ENCODE measurements around the gene SPOCK1.

The SPOCK1 gene

GRCh38 chr5:137035480-137035878 is 463.6 kb downstream of the SPOCK1 start:
- in situ Hi-C loops (cut with MboI; ENCODE audit: low pct_unique_long_range_greater_than_20kb, low sequenced_read_pairs, unreplicated experiment) = no loop called here
- DNase-seq (ENCODE audit: low spot score) = no peak
- TF ChIP-seq, protein P1, sequence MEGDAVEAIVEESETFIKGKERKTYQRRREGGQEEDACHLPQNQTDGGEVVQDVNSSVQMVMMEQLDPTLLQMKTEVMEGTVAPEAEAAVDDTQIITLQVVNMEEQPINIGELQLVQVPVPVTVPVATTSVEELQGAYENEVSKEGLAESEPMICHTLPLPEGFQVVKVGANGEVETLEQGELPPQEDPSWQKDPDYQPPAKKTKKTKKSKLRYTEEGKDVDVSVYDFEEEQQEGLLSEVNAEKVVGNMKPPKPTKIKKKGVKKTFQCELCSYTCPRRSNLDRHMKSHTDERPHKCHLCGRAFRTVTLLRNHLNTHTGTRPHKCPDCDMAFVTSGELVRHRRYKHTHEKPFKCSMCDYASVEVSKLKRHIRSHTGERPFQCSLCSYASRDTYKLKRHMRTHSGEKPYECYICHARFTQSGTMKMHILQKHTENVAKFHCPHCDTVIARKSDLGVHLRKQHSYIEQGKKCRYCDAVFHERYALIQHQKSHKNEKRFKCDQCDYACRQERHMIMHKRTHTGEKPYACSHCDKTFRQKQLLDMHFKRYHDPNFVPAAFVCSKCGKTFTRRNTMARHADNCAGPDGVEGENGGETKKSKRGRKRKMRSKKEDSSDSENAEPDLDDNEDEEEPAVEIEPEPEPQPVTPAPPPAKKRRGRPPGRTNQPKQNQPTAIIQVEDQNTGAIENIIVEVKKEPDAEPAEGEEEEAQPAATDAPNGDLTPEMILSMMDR (IDR thresholded peaks at IDR 0.05; ENCODE audit: extremely low read depth, insufficient read depth, missing control alignments) = no peak

DNA sequence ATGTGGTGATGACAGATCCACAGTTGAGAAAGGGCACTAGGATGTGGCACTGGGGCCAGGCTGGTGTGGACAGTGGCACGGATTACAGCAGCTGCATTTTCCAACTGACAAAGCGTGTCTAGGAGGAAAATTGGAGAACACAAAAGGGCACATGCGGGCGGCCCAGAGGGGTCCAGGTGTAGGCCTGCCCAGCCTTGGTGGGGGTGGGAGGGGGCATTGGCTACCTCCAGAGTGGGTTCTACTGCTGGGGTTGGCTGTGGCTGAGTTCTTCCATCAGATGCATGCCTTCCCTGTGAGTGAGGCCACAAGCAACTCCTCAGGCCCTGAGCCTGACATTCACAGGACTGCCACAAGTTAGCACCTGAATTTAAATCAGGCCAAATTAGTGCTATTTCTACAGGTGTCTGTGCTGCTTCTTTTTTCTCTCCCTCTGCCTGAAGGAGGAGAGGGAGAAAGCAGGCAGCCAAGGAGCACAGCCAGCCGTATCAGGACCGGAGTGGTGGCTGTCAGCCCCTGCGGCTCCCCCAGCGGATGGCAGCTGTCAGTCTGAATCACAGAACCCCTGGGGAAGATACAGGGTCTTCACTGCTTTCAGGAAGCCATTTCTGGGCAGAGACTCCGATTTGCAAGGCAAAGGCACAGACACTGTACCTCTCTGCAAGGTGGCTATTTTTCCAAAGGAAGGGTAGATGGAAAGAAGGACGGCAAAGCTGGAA is 464.2 kb downstream of the SPOCK1 start:
- TF ChIP-seq, protein P1 (IDR thresholded peaks at IDR 0.05; ENCODE audit: extremely low read depth, insufficient read depth, missing control alignments) = no peak
- in situ Hi-C loops (cut with MboI; ENCODE audit: low pct_unique_long_range_greater_than_20kb, low sequenced_read_pairs, unreplicated experiment) = no loop called here
- DNase-seq (ENCODE audit: low spot score) = no peak

GRCh38 chr5:137034213-137034612 is 464.9 kb downstream of the SPOCK1 start:
- in situ Hi-C loops (cut with MboI; ENCODE audit: low pct_unique_long_range_greater_than_20kb, low sequenced_read_pairs, unreplicated experiment) = no loop called here
- DNase-seq (ENCODE audit: low spot score) = no peak
- TF ChIP-seq, protein P1 (IDR thresholded peaks at IDR 0.05; ENCODE audit: extremely low read depth, insufficient read depth, missing control alignments) = no peak

DNA sequence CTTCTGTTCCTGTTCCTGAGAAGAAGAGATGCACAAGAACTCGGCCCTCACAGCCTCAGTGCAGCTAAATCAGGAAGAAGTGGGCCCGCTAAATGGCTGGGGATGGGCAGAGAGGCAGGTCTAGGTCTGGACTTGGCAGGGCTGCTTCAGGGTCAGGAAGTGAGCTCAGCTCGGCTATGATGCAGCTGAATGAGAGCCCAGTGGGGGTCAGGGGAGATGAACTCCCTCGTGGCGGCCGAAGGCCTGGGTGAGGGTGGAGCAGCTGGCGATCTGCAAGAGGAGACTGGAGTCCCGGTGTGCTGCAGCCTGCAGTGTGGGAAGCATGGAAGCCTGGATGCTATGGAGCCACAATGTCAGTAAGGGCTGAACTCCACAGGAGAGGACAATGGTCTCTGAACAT is 466.2 kb downstream of the SPOCK1 start:
- in situ Hi-C loops (cut with MboI; ENCODE audit: low pct_unique_long_range_greater_than_20kb, low sequenced_read_pairs, unreplicated experiment) = no loop called here
- TF ChIP-seq, protein P1 (IDR thresholded peaks at IDR 0.05; ENCODE audit: extremely low read depth, insufficient read depth, missing control alignments) = no peak
- DNase-seq (ENCODE audit: low spot score) = no peak

GRCh38 chr5:137027758-137028157 is 471.4 kb downstream of the SPOCK1 start:
- in situ Hi-C loops (cut with MboI; ENCODE audit: low pct_unique_long_range_greater_than_20kb, low sequenced_read_pairs, unreplicated experiment) = no loop called here
- DNase-seq (ENCODE audit: low spot score) = no peak
- TF ChIP-seq, protein P1 (IDR thresholded peaks at IDR 0.05; ENCODE audit: extremely low read depth, insufficient read depth, missing control alignments) = no peak

GRCh38 chr5:137026296-137026695 is 472.8 kb downstream of the SPOCK1 start:
- in situ Hi-C loops (cut with MboI; ENCODE audit: low pct_unique_long_range_greater_than_20kb, low sequenced_read_pairs, unreplicated experiment) = no loop called here
- TF ChIP-seq, protein P1 (IDR thresholded peaks at IDR 0.05; ENCODE audit: extremely low read depth, insufficient read depth, missing control alignments) = no peak
- no peak for DNase-seq (ENCODE audit: low spot score)
